Measurements from ENCODE around the gene FAM136A. TPM values are rescaled to one million over a fixed set of nuclear protein-coding genes. Genes with fewer than 3 reads are reported as not detected.

The FAM136A gene
- polyA plus RNA-seq (2011; rRNA removed) = 22.9 and 28.3 TPM in 2 replicates
- polyA minus RNA-seq (2011; rRNA and poly(A)+ RNA removed) = 5.5 and 6.4 TPM in 2 replicates

GRCh38 chr2:70301344-70302194, at the start of gene FAM136A:
Gene FAM136A (minus strand): TSS chr2:70302067. CDS start chr2:70302011, 56 bp downstream.
- peak; percentile 87 for TF ChIP-seq CTCF (IDR thresholded peaks at IDR 0.05; ENCODE audit: insufficient read depth, low read depth, low read length)
- H3K4me3 ChIP-seq (ENCODE audit: low read depth, low read length) = peak within 1 kb of the TSS; percentile 97
- H3K27me3 ChIP-seq (ENCODE audit: control insufficient read depth, insufficient read depth, low read length) = no peaks in the 10 kb centered on the region
- peaks cover 3% of the 10 kb centered on the region for H3K36me3 ChIP-seq (ENCODE audit: control insufficient read depth, insufficient read depth, low read length)
- CTCF ChIA-PET = interaction anchor here (0.6 to 6.2 kb wide), 18 partner anchors 8 to 950 kb away, joined by 3 to 89 read pairs (median 4); partner anchors contain the start of genes ADD2, MXD1, PCYOX1 and SNRPG
- DNase-seq (ENCODE audit: low read depth) = no peak
- POLR2A ChIA-PET = interaction anchor here (0.6 kb wide), 1 partner anchor 387 kb away, joined by 3 read pairs; no protein-coding TSS in a partner anchor

- CTCF ChIA-PET = interaction anchor here (2.1 kb wide), 1 partner anchor 9 kb away, joined by 11 read pairs; no protein-coding TSS in a partner anchor
- Histone ChIP-seq H3K4me3 (ENCODE audit: low read depth, low read length) (no peak overlapping the region), H3K36me3 (ENCODE audit: control insufficient read depth, insufficient read depth, low read length) (no peaks in the 10 kb centered on the region), H3K27me3 (ENCODE audit: control insufficient read depth, insufficient read depth, low read length) (no peaks in the 10 kb centered on the region)
- no peak for DNase-seq (ENCODE audit: low read depth)
- TF ChIP-seq CTCF (IDR thresholded peaks at IDR 0.05; ENCODE audit: insufficient read depth, low read depth, low read length) = no peak
- POLR2A ChIA-PET = no interaction called here
These were observed 48.2 kb upstream of the FAM136A start for GRCh38 chr2:70349921-70350685.

GRCh38 chr2:70347831-70348230, 46.0 kb upstream of the FAM136A start:
- Histone ChIP-seq H3K36me3 (ENCODE audit: control insufficient read depth, insufficient read depth, low read length) (no peaks in the 10 kb centered on the region), H3K27me3 (ENCODE audit: control insufficient read depth, insufficient read depth, low read length) (no peaks in the 10 kb centered on the region), H3K4me3 (ENCODE audit: low read depth, low read length) (no peak overlapping the region)
- no peak for DNase-seq (ENCODE audit: low read depth)
- ChIA-PET CTCF (no interaction called here), POLR2A (no interaction called here)
- no peak for TF ChIP-seq CTCF (IDR thresholded peaks at IDR 0.05; ENCODE audit: insufficient read depth, low read depth, low read length)

- no peak for TF ChIP-seq CTCF (IDR thresholded peaks at IDR 0.05; ENCODE audit: insufficient read depth, low read depth, low read length)
- H3K36me3 ChIP-seq (ENCODE audit: control insufficient read depth, insufficient read depth, low read length) = no peaks in the 10 kb centered on the region
- no peak for DNase-seq (ENCODE audit: low read depth)
- no peak overlapping the region for H3K4me3 ChIP-seq (ENCODE audit: low read depth, low read length)
- H3K27me3 ChIP-seq (ENCODE audit: control insufficient read depth, insufficient read depth, low read length) = no peaks in the 10 kb centered on the region
- ChIA-PET POLR2A (no interaction called here), CTCF (interaction anchor here (6.0 kb wide), 1 partner anchor 273 kb away, joined by 131 read pairs; no protein-coding TSS in a partner anchor)
These were observed 42.3 kb upstream of the FAM136A start for GRCh38 chr2:70344195-70344594.

- Histone ChIP-seq H3K4me3 (ENCODE audit: low read depth, low read length) (no peak overlapping the region), H3K36me3 (ENCODE audit: control insufficient read depth, insufficient read depth, low read length) (no peaks in the 10 kb centered on the region), H3K27me3 (ENCODE audit: control insufficient read depth, insufficient read depth, low read length) (no peaks in the 10 kb centered on the region)
- no peak for TF ChIP-seq CTCF (IDR thresholded peaks at IDR 0.05; ENCODE audit: insufficient read depth, low read depth, low read length)
- no peak for DNase-seq (ENCODE audit: low read depth)
- CTCF ChIA-PET = interaction anchor here (0.7 to 6.0 kb wide), 19 partner anchors 9 to 428 kb away, joined by 3 to 131 read pairs (median 5); no protein-coding TSS in a partner anchor
- POLR2A ChIA-PET = no interaction called here
These were observed 39.6 kb upstream of the FAM136A start for GRCh38 chr2:70341477-70341765.
